ENCODE measurements around the gene NRP2. TPM values are rescaled to one million over a fixed set of nuclear protein-coding genes. Genes with fewer than 3 reads are reported as not detected.

NRP2 gene
- 79.1 to 143 TPM (median 133 TPM) in 5 replicates for total RNA-seq (2022; extraction: Qiagen RNA extraction)

GRCh38 chr2:205682239-205682970 is at the start of gene NRP2:
Gene NRP2 (plus strand): TSS chr2:205682501. CDS start chr2:205683291, 790 bp downstream.

